ENCODE results near the gene PRKN. TPM values are rescaled to one million over a fixed set of nuclear protein-coding genes. Genes with fewer than 3 reads are reported as not detected.

PRKN gene
- total RNA-seq, 1 experiment from 2014 or later = 0.34 TPM

DNA sequence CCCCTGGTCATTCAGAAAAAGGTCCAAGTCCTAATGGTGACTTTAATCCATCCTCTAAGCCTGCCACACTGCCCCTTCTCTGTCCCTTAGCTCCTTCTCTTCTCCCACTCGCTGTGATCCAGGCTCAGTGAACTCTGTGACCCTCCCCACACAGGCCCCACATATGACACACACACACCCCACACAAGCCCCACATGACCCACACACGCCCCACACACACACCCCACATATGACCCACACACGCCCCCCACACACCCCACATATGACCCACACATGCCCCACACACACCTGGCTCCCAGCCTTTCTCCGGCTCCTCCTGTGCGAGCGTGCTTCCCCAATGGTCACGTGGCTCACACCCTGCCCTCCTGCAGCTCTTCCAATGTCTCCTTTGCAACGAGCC, 925.3 kb downstream of the PRKN start:
- Mint-ChIP-seq H3K9me3 (ENCODE audit: unreplicated experiment) (no peaks in the 10 kb centered on the region), H3K36me3 (ENCODE audit: insufficient read depth, unreplicated experiment) (no peaks in the 10 kb centered on the region), H3K4me3 (ENCODE audit: unreplicated experiment) (no peak overlapping the region), H3K27ac (ENCODE audit: unreplicated experiment) (no peak overlapping the region), H3K27me3 (ENCODE audit: insufficient read depth, unreplicated experiment) (peaks cover 5% of the 10 kb centered on the region), H3K4me1 (ENCODE audit: low read depth, unreplicated experiment) (no peaks in the 10 kb centered on the region)
- POLR2A ChIA-PET = no interaction called here
- CTCF ChIA-PET = no interaction called here
- BruUV-seq (replicated peaks) = no TSS peak
- H3K9me3 ChIP-seq = no peaks in the 10 kb centered on the region
- DNase-seq = no peak
- no peaks in the 10 kb centered on the region for H3K36me3 ChIP-seq (ENCODE audit: control insufficient read depth, insufficient read depth, low read length)
- H3K4me1 ChIP-seq = no peaks in the 10 kb centered on the region
- H3K4me3 ChIP-seq (ENCODE audit: low read depth, low read length) = no peak overlapping the region
- intact Hi-C loops (cut with micrococcal nuclease; ENCODE audit: unreplicated experiment) = no loop called here
- TF ChIP-seq, protein P1, sequence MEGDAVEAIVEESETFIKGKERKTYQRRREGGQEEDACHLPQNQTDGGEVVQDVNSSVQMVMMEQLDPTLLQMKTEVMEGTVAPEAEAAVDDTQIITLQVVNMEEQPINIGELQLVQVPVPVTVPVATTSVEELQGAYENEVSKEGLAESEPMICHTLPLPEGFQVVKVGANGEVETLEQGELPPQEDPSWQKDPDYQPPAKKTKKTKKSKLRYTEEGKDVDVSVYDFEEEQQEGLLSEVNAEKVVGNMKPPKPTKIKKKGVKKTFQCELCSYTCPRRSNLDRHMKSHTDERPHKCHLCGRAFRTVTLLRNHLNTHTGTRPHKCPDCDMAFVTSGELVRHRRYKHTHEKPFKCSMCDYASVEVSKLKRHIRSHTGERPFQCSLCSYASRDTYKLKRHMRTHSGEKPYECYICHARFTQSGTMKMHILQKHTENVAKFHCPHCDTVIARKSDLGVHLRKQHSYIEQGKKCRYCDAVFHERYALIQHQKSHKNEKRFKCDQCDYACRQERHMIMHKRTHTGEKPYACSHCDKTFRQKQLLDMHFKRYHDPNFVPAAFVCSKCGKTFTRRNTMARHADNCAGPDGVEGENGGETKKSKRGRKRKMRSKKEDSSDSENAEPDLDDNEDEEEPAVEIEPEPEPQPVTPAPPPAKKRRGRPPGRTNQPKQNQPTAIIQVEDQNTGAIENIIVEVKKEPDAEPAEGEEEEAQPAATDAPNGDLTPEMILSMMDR (IDR thresholded peaks at IDR 0.05; ENCODE audit: insufficient read depth in 1 of 2, low read depth in 1 of 2, low read length in 1 of 2, severe bottlenecking in 1 of 2, unreplicated experiment in 1 of 2) = no peak
- no peaks in the 10 kb centered on the region for H3K27me3 ChIP-seq (replicated peaks; ENCODE audit: control insufficient read depth, insufficient read depth, low read length)

- TF ChIP-seq, protein P1 (IDR thresholded peaks at IDR 0.05; ENCODE audit: insufficient read depth in 1 of 2, low read depth in 1 of 2, low read length in 1 of 2, severe bottlenecking in 1 of 2, unreplicated experiment in 1 of 2) = no peak
- Mint-ChIP-seq H3K27ac (ENCODE audit: unreplicated experiment) (no peak overlapping the region), H3K9me3 (ENCODE audit: unreplicated experiment) (no peaks in the 10 kb centered on the region), H3K4me3 (ENCODE audit: unreplicated experiment) (no peak overlapping the region), H3K4me1 (ENCODE audit: low read depth, unreplicated experiment) (no peaks in the 10 kb centered on the region), H3K27me3 (ENCODE audit: insufficient read depth, unreplicated experiment) (peaks cover 3% of the 10 kb centered on the region), H3K36me3 (ENCODE audit: insufficient read depth, unreplicated experiment) (no peaks in the 10 kb centered on the region)
- H3K4me1 ChIP-seq = no peaks in the 10 kb centered on the region
- H3K4me3 ChIP-seq (ENCODE audit: low read depth, low read length) = no peak overlapping the region
- intact Hi-C loops (cut with micrococcal nuclease; ENCODE audit: unreplicated experiment) = no loop called here
- no TSS peak for BruUV-seq (replicated peaks)
- H3K36me3 ChIP-seq (ENCODE audit: control insufficient read depth, insufficient read depth, low read length) = no peaks in the 10 kb centered on the region
- CTCF ChIA-PET = no interaction called here
- H3K9me3 ChIP-seq = no peaks in the 10 kb centered on the region
- no peak for DNase-seq
- POLR2A ChIA-PET = no interaction called here
- H3K27me3 ChIP-seq (replicated peaks; ENCODE audit: control insufficient read depth, insufficient read depth, low read length) = no peaks in the 10 kb centered on the region
Observed at GRCh38 chr6:161798844-161799394, 928.6 kb downstream of the PRKN start.

- Histone ChIP-seq H3K27me3 (replicated peaks; ENCODE audit: control insufficient read depth, insufficient read depth, low read length) (no peaks in the 10 kb centered on the region), H3K36me3 (ENCODE audit: control insufficient read depth, insufficient read depth, low read length) (no peaks in the 10 kb centered on the region), H3K4me3 (ENCODE audit: low read depth, low read length) (no peak overlapping the region), H3K4me1 (no peaks in the 10 kb centered on the region), H3K9me3 (no peaks in the 10 kb centered on the region)
- H3K27me3 Mint-ChIP-seq (ENCODE audit: insufficient read depth, unreplicated experiment) = peaks cover 3% of the 10 kb centered on the region
- intact Hi-C loops (cut with micrococcal nuclease; ENCODE audit: unreplicated experiment) = no loop called here
- no peak overlapping the region for H3K27ac Mint-ChIP-seq (ENCODE audit: unreplicated experiment)
- TF ChIP-seq, protein P1 (IDR thresholded peaks at IDR 0.05; ENCODE audit: insufficient read depth in 1 of 2, low read depth in 1 of 2, low read length in 1 of 2, severe bottlenecking in 1 of 2, unreplicated experiment in 1 of 2) = no peak
- ChIA-PET CTCF (no interaction called here), POLR2A (no interaction called here)
- H3K36me3 Mint-ChIP-seq (ENCODE audit: insufficient read depth, unreplicated experiment) = no peaks in the 10 kb centered on the region
- H3K4me3 Mint-ChIP-seq (ENCODE audit: unreplicated experiment) = no peak overlapping the region
- DNase-seq = no peak
- peaks cover 8% of the 10 kb centered on the region for H3K9me3 Mint-ChIP-seq (ENCODE audit: unreplicated experiment)
- BruUV-seq (replicated peaks) = no TSS peak
- no peaks in the 10 kb centered on the region for H3K4me1 Mint-ChIP-seq (ENCODE audit: low read depth, unreplicated experiment)
Observed at GRCh38 chr6:161796681-161797080, 930.9 kb downstream of the PRKN start.
